ENCODE data around the gene BCL2. TPM values are rescaled to one million over a fixed set of nuclear protein-coding genes. Genes with fewer than 3 reads are reported as not detected.

BCL2 gene
- polyA plus RNA-seq, 1 of the 3 experiments (the other 2 are of a cell fraction): 1.5 TPM

DNA sequence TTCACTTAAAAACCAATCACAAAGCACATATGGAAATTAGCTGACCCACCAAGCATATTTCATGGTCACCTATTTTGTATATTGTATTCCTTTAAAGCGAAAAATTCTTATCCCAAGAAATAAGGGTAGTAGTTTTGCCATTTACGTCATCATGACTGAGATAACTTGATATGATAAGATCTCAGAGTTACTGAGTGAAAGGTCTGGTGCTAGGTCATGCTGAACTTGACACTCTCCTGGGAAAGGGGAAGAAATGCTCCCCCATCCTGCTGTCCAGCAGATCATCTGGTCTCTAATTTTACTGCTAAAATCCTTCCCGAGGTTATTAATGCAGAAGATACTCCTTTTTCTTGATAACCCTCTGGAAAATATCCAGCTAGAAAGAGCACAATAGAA, 78.3 kb downstream of the BCL2 start:
- no peaks in the 10 kb centered on the region for H3K36me3 ChIP-seq (replicated peaks in 1 of 2; ENCODE audit: control insufficient read depth in 1 of 2, insufficient read depth in 2 of 2, low read length in 1 of 2)
- ChIA-PET CTCF (interaction anchor here (1.1 kb wide), 1 partner anchor 82 kb away, joined by 3 read pairs; no protein-coding TSS in a partner anchor), POLR2A (no interaction called here)
- no peak overlapping the region for H3K27ac ChIP-seq (ENCODE audit: low read depth in 2 of 2, low read length in 1 of 2)
- no peaks in the 10 kb centered on the region for H3K9me3 ChIP-seq
- H3K4me1 ChIP-seq (ENCODE audit: control insufficient read depth in 1 of 2, insufficient read depth in 2 of 2, low read depth in 1 of 2, low read length in 1 of 2): peaks cover 0 to 6% of the 10 kb centered on the region in 2 experiments; a peak in 2 of 4 replicates
- H3K4me2 ChIP-seq: no peak overlapping the region
- no peaks in the 10 kb centered on the region for H3K9me2 ChIP-seq
- no peak for DNase-seq
- H3K27me3 ChIP-seq (ENCODE audit: insufficient read depth): no peaks in the 10 kb centered on the region
- 77% methylated on average over 3 of the region's 3 CpGs for WGBS (ENCODE audit: low lambda C conversion rate)
- peaks cover 4% of the 10 kb centered on the region for H3F3A ChIP-seq (replicated peaks; ENCODE audit: insufficient read depth)
- no peak overlapping the region for H3K9ac ChIP-seq
- no peak overlapping the region for H3K4me3 ChIP-seq (ENCODE audit: low read depth in 2 of 2, low read length in 1 of 2)
- TF ChIP-seq GATA2 (CRISPR knock-in tag; IDR thresholded peaks at IDR 0.05) (no peak), POLR2AphosphoS5 (IDR thresholded peaks at IDR 0.05; ENCODE audit: low read depth, low read length) (no peak), ELF1 (IDR thresholded peaks at IDR 0.05) (no peak), EZH2phosphoT487 (IDR thresholded peaks at IDR 0.05; ENCODE audit: borderline replicate concordance, low read depth) (no peak), FOSL2 (IDR thresholded peaks at IDR 0.05; ENCODE audit: borderline replicate concordance, low read depth) (no peak), RCOR1 (IDR thresholded peaks at IDR 0.05; ENCODE audit: low read length) (no peak), TAF1 (IDR thresholded peaks at IDR 0.05; ENCODE audit: borderline replicate concordance, low read depth, low read length) (no peak), YY1 (IDR thresholded peaks at IDR 0.05; ENCODE audit: low read depth) (no peak), SIN3A (IDR thresholded peaks at IDR 0.05; ENCODE audit: borderline replicate concordance, low read depth, low read length) (no peak), FOXM1 (IDR thresholded peaks at IDR 0.05; ENCODE audit: low read depth) (no peak)
- TF ChIP-seq, protein P1, sequence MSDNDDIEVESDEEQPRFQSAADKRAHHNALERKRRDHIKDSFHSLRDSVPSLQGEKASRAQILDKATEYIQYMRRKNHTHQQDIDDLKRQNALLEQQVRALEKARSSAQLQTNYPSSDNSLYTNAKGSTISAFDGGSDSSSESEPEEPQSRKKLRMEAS (IDR thresholded peaks at IDR 0.05; ENCODE audit: low read depth): no peak
- H4K20me1 ChIP-seq (ENCODE audit: insufficient read depth): no peaks in the 10 kb centered on the region
- H2AFZ ChIP-seq (ENCODE audit: low read depth): no peak overlapping the region
- H3K79me2 ChIP-seq (ENCODE audit: insufficient read depth): no peaks in the 10 kb centered on the region

- no peak overlapping the region for H3K4me3 ChIP-seq (ENCODE audit: low read depth in 2 of 2, low read length in 1 of 2)
- no peaks in the 10 kb centered on the region for H3K36me3 ChIP-seq (replicated peaks in 1 of 2; ENCODE audit: control insufficient read depth in 1 of 2, insufficient read depth in 2 of 2, low read length in 1 of 2)
- no peak overlapping the region for H3K27ac ChIP-seq (ENCODE audit: low read depth in 2 of 2, low read length in 1 of 2)
- H3K79me2 ChIP-seq (ENCODE audit: insufficient read depth): no peaks in the 10 kb centered on the region
- ChIA-PET CTCF (interaction anchor here (1.1 kb wide), 1 partner anchor 82 kb away, joined by 3 read pairs; no protein-coding TSS in a partner anchor), POLR2A (no interaction called here)
- WGBS (ENCODE audit: low lambda C conversion rate): 79% methylated on average over 8 of the region's 8 CpGs
- H3K27me3 ChIP-seq (ENCODE audit: insufficient read depth): no peaks in the 10 kb centered on the region
- no peaks in the 10 kb centered on the region for H4K20me1 ChIP-seq (ENCODE audit: insufficient read depth)
- no peaks in the 10 kb centered on the region for H3K9me2 ChIP-seq
- TF ChIP-seq FOSL2 (IDR thresholded peaks at IDR 0.05; ENCODE audit: borderline replicate concordance, low read depth): no peak
- TF ChIP-seq MEF2A (IDR thresholded peaks at IDR 0.05; ENCODE audit: borderline replicate concordance, low read depth): no peak
- no peak for DNase-seq
- H3K9ac ChIP-seq: no peak overlapping the region
- no peak overlapping the region for H3K4me2 ChIP-seq
- H3K4me1 ChIP-seq (ENCODE audit: control insufficient read depth in 1 of 2, insufficient read depth in 2 of 2, low read depth in 1 of 2, low read length in 1 of 2): peaks cover 0 to 6% of the 10 kb centered on the region in 2 experiments; a peak in 2 of 4 replicates
- no peaks in the 10 kb centered on the region for H3K9me3 ChIP-seq
- H3F3A ChIP-seq (replicated peaks; ENCODE audit: insufficient read depth): peaks cover 4% of the 10 kb centered on the region
- no peak overlapping the region for H2AFZ ChIP-seq (ENCODE audit: low read depth)
These were observed 78.8 kb downstream of the BCL2 start for GRCh38 chr18:63240531-63241316.

Measured in SK-N-SH (cell line).